Spleen (tissue), 11 donors: ENCODE data around the gene THOC2. TPM values are rescaled to one million over a fixed set of nuclear protein-coding genes. Genes with fewer than 3 reads are reported as not detected.

Source experiments
- DNase-seq: peaks from one replicate; pipeline ENCODE4 v3.0.0-alpha.2; 2020
- H3K27ac ChIP-seq, 8 donors: fragments of 200-600 bp; sonication (generic) in 7 of 8; 1 replicate in 4 of 8; 2 replicates in 4 of 8; pipeline versions ENCODE4 v1.5.0 to v1.8.0; 2016 to 2021; ENCODE audit warnings: inconsistent platforms in 4 of 8, mild to moderate bottlenecking in 4 of 8, moderate library complexity in 1 of 8
- H3K27me3 ChIP-seq, 7 donors: fragments of 200-600 bp; sonication (generic) in 6 of 7; replicated peaks in 1 of 7; 1 replicate in 4 of 7; 2 replicates in 3 of 7; pipeline versions ENCODE4 v1.5.0 to v1.8.0; 2016 to 2021; ENCODE audit warnings: inconsistent platforms in 3 of 7, mild to moderate bottlenecking in 1 of 7
- H3K36me3 ChIP-seq, 6 donors: fragments of 200-600 bp; sonication (generic) in 5 of 6; 1 replicate in 4 of 6; 2 replicates in 2 of 6; pipeline versions ENCODE4 v1.5.0 to v1.8.0; 2016 to 2021; ENCODE audit warnings: inconsistent platforms in 2 of 6
- H3K4me1 ChIP-seq, 6 donors: fragments of 200-600 bp; sonication (generic) in 5 of 6; 1 replicate in 3 of 6; 2 replicates in 3 of 6; pipeline versions ENCODE4 v1.5.0 to v1.8.0; 2016 to 2021; ENCODE audit warnings: inconsistent platforms in 3 of 6
- H3K4me3 ChIP-seq, 8 donors: fragments of 200-600 bp; sonication (generic) in 7 of 8; 1 replicate in 4 of 8; 2 replicates in 4 of 8; pipeline versions ENCODE4 v1.5.0 to v1.8.0; 2016 to 2021; ENCODE audit warnings: inconsistent platforms in 4 of 8, mild to moderate bottlenecking in 4 of 8, moderate library complexity in 2 of 8
- H3K9me3 ChIP-seq, 8 donors: fragments of 200-600 bp; sonication (generic) in 7 of 8; 1 replicate in 4 of 8; 2 replicates in 4 of 8; pipeline versions ENCODE4 v1.5.0 to v1.8.0; 2016 to 2021; ENCODE audit warnings: inconsistent platforms in 4 of 8
- CTCF ChIP-seq, 11 experiments: fragments of 200-600 bp in 7 of 11; fragments of 450-650 bp in 4 of 11; sonication (generic) in 4 of 11; IDR thresholded peaks in 8 of 11; conservative IDR thresholded peaks in 3 of 11; 1 replicate in 7 of 11; 2 replicates in 4 of 11; pipeline versions ENCODE4 v1.4.0 to v1.8.0; 2016 to 2021; ENCODE audit warnings: antibody characterized with exemption in 11 of 11, inconsistent platforms in 4 of 11, mild to moderate bottlenecking in 1 of 11
- POLR2A ChIP-seq, 3 donors: fragments of 450-650 bp; IDR thresholded peaks; one replicate each; pipeline ENCODE4 v1.5.1; 2017; ENCODE audit warnings: antibody characterized with exemption in 3 of 3, mild to moderate bottlenecking in 1 of 3
- POLR2AphosphoS5 ChIP-seq, 3 donors: sonication (generic); formaldehyde crosslinking; IDR thresholded peaks; one replicate each; pipeline ENCODE4 v1.5.1; 2017; ENCODE audit warnings: antibody characterized with exemption in 3 of 3
- WGBS, 5 donors: extraction: QIAGEN DNeasy Blood & Tissue Kit in 3 of 5; methylation state at CpG; one replicate each; pipeline versions ENCODE4 v1.1.5 to v1.1.7; 2013 to 2018; 5-methylcytosine and 5-hydroxymethylcytosine counted together
- intact Hi-C: fragments of 100-400 bp; cut with DNase I; formaldehyde crosslinking; loops from one replicate; pipeline ENCODE4 v1.15.0; 2023; ENCODE audit warnings: low total_unique reads
- polyA plus RNA-seq, 3 donors: library from polyadenylated mRNA; stranded (reverse); fragments of 200-250 nt; gene quantifications; one replicate each; pipeline ENCODE4 v1.2.1, GENCODE V29; 2013
- total RNA-seq, 7 donors: library from RNA; depleted of rRNA in 3 of 7; stranded (reverse); fragments of >200 nt in 3 of 7; fragmentation: NEBNext Ultra II Directional in 4 of 7; extraction: Animal tissue kit (Norgen Biotek cat#: 25700) in 4 of 7; gene quantifications; one replicate each; pipeline versions ENCODE4 v1.1.0 to v1.2.1, GENCODE V29; 2016 to 2021
- donor health status: healthy with polysubstance abuse.
- donor health status: DM: no; HTN: no; CAD: no; lungs with moderate emphysema.
- donor health status: DM: no; HTN: no; CAD: no.
- donor health status: Bipolar disorder and iron deficiency.
- donor health status: healthy.
- donor health status: DM: no; HTN: no; CAD: no.
- donor health status: DM: yes; HTN: yes; CAD: no.

THOC2 gene
- total and polyA plus RNA-seq, 10 donors = 36.4 to 158 (median 77.8) TPM

GRCh38 chrX:123745511-123745910, 12.7 kb upstream of the THOC2 start:
- H3K27me3 ChIP-seq = no peaks in the 10 kb centered on the region
- no peaks in the 10 kb centered on the region for H3K9me3 ChIP-seq
- TF ChIP-seq POLR2A (IDR thresholded peaks at IDR 0.05) = no peak
- H3K27ac ChIP-seq = no peak overlapping the region
- H3K4me3 ChIP-seq = no peak overlapping the region
- H3K36me3 ChIP-seq = no peaks in the 10 kb centered on the region
- WGBS, 5 donors = 56 to 97% (median 89%) methylated on average over 3 of the region's 3 CpGs
- intact Hi-C loops = no loop called here
- H3K4me1 ChIP-seq = no peaks in the 10 kb centered on the region
- no peak for DNase-seq

DNA sequence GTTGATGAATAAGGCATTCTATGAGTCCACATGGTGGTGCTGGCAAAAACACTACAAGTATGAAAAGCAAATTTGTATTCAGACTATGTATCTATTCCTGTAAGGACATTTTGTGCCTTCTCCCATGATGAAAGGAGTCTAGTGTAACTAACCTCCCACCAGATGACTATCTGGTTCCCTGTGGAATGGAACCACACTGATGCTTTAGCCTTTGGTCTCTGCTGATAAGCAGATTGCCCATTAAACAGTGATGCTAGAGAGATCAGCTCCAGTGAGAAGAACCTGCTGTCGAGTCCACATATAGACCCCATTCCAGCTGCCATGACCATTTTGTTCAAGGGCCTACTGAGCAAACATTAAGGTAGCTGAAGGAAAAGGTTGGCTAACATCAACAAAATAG, 10.5 kb upstream of the THOC2 start:
- H3K36me3 ChIP-seq = no peaks in the 10 kb centered on the region
- 93 to 100% (median 98%) methylated on average over 1 of the region's 1 CpG; no CpG with 5 or more reads in 1 of the 5 donors for WGBS, 5 donors
- TF ChIP-seq CTCF (IDR thresholded peaks at IDR 0.05 in 8 of 11, conservative IDR thresholded peaks at IDR 0.05 in 3 of 11) = no peak
- no peak overlapping the region for H3K4me3 ChIP-seq
- H3K9me3 ChIP-seq = no peaks in the 10 kb centered on the region
- intact Hi-C loops = no loop called here
- no peaks in the 10 kb centered on the region for H3K4me1 ChIP-seq
- DNase-seq = no peak
- no peaks in the 10 kb centered on the region for H3K27me3 ChIP-seq
- H3K27ac ChIP-seq = no peak overlapping the region

- WGBS, 5 donors = 89 to 100% (median 98%) methylated on average over 1 of the region's 1 CpG; no CpG with 5 or more reads in 1 of the 5 donors
Observed at GRCh38 chrX:123742440-123742839, 9.6 kb upstream of the THOC2 start.

DNA sequence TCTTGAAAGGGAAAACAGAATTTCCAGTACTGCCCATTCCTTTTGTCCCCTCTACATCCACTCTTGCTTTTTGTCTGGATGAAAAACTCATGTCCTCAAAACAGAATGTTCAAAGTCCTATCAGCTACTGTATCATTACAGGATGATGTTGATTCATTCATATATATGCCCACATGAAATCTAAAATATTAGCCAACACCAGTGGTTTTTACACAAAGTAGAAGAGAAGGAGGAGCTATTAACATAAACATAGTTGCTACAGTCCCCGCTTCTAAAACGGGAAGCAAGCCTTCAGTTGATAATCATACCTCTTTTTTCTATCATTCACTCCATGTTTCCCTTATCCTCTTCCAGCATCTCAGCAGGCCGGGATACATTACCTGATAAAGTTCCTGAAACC, 7.7 kb upstream of the THOC2 start:
- no peak overlapping the region for H3K4me3 ChIP-seq
- intact Hi-C loops = no loop called here
- no peaks in the 10 kb centered on the region for H3K9me3 ChIP-seq
- WGBS, 5 donors = 48 to 83% (median 72%) methylated on average over 3 of the region's 3 CpGs
- H3K27me3 ChIP-seq = no peaks in the 10 kb centered on the region
- no peak overlapping the region for H3K27ac ChIP-seq
- no peaks in the 10 kb centered on the region for H3K4me1 ChIP-seq
- TF ChIP-seq CTCF (IDR thresholded peaks at IDR 0.05 in 8 of 11, conservative IDR thresholded peaks at IDR 0.05 in 3 of 11) (no peak), POLR2AphosphoS5 (IDR thresholded peaks at IDR 0.05) (no peak), POLR2A (IDR thresholded peaks at IDR 0.05) (no peak)
- DNase-seq = no peak
- H3K36me3 ChIP-seq = no peaks in the 10 kb centered on the region

More at GRCh38 chrX:123742440-123742839, 9.6 kb upstream of the THOC2 start:
- H3K9me3 ChIP-seq = no peaks in the 10 kb centered on the region
- DNase-seq = no peak
- no peak overlapping the region for H3K27ac ChIP-seq
- no peak for TF ChIP-seq POLR2AphosphoS5 (IDR thresholded peaks at IDR 0.05)
- no peak for TF ChIP-seq CTCF (IDR thresholded peaks at IDR 0.05 in 8 of 11, conservative IDR thresholded peaks at IDR 0.05 in 3 of 11)
- no peak for TF ChIP-seq POLR2A (IDR thresholded peaks at IDR 0.05)
- no peaks in the 10 kb centered on the region for H3K36me3 ChIP-seq
- intact Hi-C loops = no loop called here
- no peaks in the 10 kb centered on the region for H3K27me3 ChIP-seq
- H3K4me1 ChIP-seq = no peaks in the 10 kb centered on the region
- no peak overlapping the region for H3K4me3 ChIP-seq

GRCh38 chrX:123740006-123740405, 7.2 kb upstream of the THOC2 start:
- H3K4me1 ChIP-seq = no peaks in the 10 kb centered on the region
- DNase-seq = no peak
- TF ChIP-seq CTCF (IDR thresholded peaks at IDR 0.05 in 8 of 11, conservative IDR thresholded peaks at IDR 0.05 in 3 of 11) (no peak), POLR2AphosphoS5 (IDR thresholded peaks at IDR 0.05) (no peak), POLR2A (IDR thresholded peaks at IDR 0.05) (no peak)
- H3K27ac ChIP-seq = no peak overlapping the region
- WGBS, 5 donors = 9 to 25% (median 14%) methylated on average over 1 of the region's 1 CpG
- no peak overlapping the region for H3K4me3 ChIP-seq
- intact Hi-C loops = no loop called here
- H3K9me3 ChIP-seq = no peaks in the 10 kb centered on the region
- H3K36me3 ChIP-seq = no peaks in the 10 kb centered on the region
- no peaks in the 10 kb centered on the region for H3K27me3 ChIP-seq
